GM20000 (cell line): ENCODE measurements around the gene ITM2B.
A peak's percentile ranks its signal among the peaks of the same experiment; 100 is the strongest.

ENCODE experiments used
- DNase-seq: peaks from one replicate; pipeline ENCODE4 v3.0.0; 2012; ENCODE audit warnings: low spot score
- CTCF ChIP-seq: IDR thresholded peaks from 2 replicates; pipeline ENCODE4 v1.5.1; 2012; ENCODE audit warnings: mild to moderate bottlenecking, control low read depth; ENCODE audit errors: extremely low read depth, missing control alignments

The ITM2B gene

GRCh38 chr13:48231080-48231479, 1.9 kb upstream of the ITM2B start:
- no peak for TF ChIP-seq CTCF
- DNase-seq = no peak

DNA sequence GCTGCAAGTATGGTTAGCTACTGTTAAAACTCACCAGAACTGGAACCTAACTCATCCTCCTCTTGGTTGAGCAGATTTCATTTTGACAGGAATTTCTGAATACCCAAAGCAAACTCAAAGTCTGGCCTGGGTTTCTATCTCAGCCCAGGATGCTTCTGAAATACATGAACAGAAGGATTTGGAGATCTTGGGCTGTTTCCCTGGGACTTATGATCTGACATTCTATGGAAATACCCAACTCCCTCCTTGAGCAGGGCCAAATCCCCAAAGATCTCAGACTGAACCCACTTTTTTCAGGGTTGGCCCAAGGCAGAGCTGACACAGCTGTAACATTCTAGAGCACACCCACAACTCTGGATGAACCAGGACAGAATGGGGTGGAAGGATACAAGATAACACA, 1.1 kb upstream of the ITM2B start:
- no peak for TF ChIP-seq CTCF
- no peak for DNase-seq

- DNase-seq = no peak
- no peak for TF ChIP-seq CTCF
Observed at GRCh38 chr13:48232420-48233045, 473 bp upstream of the ITM2B start.

- no peak for TF ChIP-seq CTCF
- DNase-seq = no peak
Observed at GRCh38 chr13:48233889-48234488, 983 bp downstream of the ITM2B start.

DNA sequence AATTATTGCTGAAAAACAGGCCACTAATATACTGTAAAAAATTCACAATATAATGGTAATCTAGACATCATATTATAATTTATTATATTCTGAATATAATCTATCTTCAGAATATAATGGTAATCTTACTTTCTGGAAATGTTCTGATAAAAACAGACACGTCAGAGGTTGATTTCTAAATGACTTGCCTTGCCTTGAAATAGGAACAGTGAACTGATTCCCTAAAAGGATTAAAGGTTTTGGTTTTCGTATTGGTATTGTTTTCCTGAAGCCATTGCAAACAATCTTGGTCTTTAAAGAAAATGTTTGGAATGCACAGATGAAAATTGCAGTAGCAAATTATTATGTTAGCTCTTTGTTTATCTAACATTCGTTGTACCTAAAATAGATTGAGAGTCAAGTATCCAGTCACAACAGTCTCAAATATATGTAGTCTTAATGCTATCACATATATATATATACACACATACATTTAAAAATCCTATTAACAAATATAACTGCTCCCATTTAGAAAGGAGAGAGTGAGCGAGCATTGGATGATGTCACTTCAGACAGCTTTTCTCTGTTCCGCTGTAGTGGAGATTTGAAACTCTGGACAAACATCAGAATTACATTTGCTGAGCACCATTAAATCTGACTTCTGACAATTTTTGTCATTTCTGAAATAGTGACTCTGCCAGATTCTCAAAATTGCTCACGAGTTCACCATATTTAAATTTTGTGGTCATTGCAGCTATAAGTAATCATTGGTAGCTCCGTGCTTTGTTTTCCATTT, 1.7 kb downstream of the ITM2B start:
- no peak for TF ChIP-seq CTCF
- DNase-seq = peak; percentile 57

GRCh38 chr13:48235341-48236135, 2.5 kb downstream of the ITM2B start:
- TF ChIP-seq CTCF = no peak
- DNase-seq = no peak
